ENCODE measurements around the gene IGF2BP2. TPM values are rescaled to one million over a fixed set of nuclear protein-coding genes. Genes with fewer than 3 reads are reported as not detected.
A peak's percentile ranks its signal among the peaks of the same experiment; 100 is the strongest.
"Not testable (repeated sequence)": the region's sequence is repeated elsewhere in the genome, so short reads cannot be mapped to it uniquely, and the experiment has no call there.

Gene IGF2BP2
- total RNA-seq, 1 donor from 2014 or later, result 65.1 TPM

GRCh38 chr3:185661772-185662171 is 163.1 kb downstream of the IGF2BP2 start:
- DNase-seq (ENCODE audit: low read depth), result no peak

GRCh38 chr3:185661296-185661695 is 163.5 kb downstream of the IGF2BP2 start:
- DNase-seq (ENCODE audit: low read depth), result not testable (repeated sequence)

- DNase-seq (ENCODE audit: low read depth), result peak; percentile 74
Observed at GRCh38 chr3:185659942-185660921, 164.6 kb downstream of the IGF2BP2 start.

DNA sequence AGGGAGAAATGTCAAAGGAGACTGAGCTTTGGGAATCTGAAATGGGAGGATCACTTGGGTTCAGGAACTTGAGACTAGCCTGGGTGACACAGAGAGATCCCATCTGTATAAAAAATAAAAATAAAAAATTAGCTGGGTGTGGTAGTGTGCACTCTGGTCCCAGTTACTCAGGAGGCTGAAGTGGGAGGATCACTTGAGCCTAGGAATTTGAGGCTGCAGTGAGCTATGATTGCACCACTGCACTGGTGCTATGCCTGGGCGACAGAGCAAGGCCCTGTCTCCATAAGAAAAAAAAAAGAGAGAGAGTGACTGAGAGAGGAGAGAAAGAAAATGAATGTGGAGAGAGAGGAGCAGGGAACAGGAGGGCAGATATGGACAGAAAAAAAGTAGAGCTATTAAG is 165.9 kb downstream of the IGF2BP2 start:
- DNase-seq (ENCODE audit: low read depth), result no peak

DNA sequence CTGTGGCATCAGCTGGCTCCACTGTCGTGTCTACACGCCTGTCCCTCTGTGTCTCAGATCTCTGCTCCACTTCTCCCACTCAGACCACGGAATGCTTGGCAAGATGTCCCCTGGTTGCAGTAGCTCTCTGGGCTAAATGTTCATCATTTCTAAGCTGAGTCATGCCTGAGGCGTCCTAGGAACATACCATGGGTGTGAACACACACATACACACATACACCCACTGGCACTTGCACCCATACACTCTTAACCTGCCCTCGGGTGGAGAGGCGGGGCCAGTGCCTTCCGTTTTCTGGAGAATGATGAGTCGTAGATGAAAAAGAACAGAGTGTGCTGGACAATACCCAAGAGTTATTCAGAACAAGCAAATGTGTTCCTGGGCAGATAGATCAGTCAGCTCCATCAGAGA is 166.3 kb downstream of the IGF2BP2 start:
- DNase-seq (ENCODE audit: low read depth), result peak; percentile 97

GRCh38 chr3:185657691-185658503 is 166.9 kb downstream of the IGF2BP2 start:
- DNase-seq (ENCODE audit: low read depth), result no peak

DNA sequence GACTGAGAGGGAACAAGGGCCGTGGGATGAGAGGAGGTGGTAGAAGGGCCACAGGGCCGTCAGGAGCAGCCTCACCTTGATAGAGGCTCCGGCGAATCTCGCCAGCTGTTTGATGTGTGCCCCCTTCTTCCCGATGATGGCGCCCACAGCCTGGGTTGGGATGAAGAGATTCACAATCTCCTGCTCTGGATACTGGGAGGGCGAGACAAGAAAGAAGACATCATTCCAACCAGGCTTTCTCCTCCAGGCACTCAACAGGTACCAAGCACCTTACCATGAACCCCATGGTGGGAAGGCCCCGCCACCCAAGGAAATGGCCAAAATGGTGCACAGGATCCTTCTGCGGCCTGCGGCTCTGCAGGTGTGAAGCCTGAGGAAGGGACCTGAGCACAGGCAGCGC is 167.6 kb downstream of the IGF2BP2 start:
- no peak for DNase-seq (ENCODE audit: low read depth)

GRCh38 chr3:185656321-185656840 is 168.5 kb downstream of the IGF2BP2 start:
- DNase-seq (ENCODE audit: low read depth), result peak; percentile 95

DNA sequence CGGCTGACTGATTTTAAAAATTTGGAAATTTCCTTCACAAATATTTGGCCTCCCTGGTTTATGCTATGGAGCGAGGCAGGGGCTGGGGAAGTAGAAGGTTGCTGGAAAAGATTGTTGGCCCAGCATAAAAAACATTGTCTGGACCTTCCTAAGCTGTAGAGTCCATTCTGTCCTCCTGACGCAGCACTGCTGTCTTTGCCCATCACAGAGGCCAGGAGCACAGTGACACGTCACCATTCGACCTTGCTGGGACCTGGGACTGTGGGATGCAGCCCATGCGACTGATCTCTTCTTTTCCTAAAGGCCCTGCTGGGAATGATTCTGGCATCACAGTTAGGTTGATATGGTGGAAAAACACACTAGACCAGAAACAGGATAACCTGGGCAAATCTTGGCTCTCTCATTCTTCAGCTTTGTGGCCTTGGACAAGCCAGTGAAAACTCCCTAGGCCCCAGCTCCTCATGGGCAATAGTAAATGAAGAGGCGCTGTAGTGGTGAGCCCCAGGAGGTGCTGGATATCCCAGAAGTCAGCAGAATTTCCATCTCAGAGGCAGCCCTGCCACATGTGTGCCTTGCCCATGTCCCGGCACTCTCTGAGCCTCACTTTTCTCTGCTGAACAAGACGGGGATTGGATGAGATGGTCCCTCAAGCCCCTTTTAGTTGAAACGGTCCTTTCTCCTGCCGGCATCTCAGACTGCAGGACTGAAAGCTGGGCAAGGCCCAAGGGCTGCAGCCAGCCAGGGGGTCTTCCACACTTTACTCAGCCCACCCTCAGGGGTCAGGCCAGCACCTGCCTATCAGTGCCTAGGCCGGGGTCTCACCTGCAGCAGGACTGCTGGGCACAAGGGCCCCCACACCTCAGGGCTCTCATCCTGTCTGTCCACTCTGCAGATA is 169.2 kb downstream of the IGF2BP2 start:
- DNase-seq (ENCODE audit: low read depth), result no peak

DNA sequence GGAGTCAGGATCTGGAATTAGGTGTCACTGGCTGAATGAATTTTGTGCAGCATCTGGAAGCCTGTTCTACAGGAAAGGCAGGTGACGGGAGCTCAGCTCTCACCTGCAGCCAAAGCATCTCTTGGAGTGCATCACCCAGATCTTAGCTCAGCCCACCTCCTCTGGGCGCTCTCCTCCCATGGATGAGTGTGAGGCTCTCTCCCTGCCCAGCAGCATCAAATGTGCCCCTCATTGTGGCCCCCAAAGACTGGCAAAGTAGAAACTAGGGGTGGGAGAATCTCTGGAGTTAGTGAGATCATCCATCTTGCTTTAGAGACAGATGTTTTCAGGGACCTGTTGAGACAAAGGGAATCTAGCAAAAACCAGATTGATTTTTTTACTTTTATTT is 170.1 kb downstream of the IGF2BP2 start:
- DNase-seq (ENCODE audit: low read depth), result no peak

DNA sequence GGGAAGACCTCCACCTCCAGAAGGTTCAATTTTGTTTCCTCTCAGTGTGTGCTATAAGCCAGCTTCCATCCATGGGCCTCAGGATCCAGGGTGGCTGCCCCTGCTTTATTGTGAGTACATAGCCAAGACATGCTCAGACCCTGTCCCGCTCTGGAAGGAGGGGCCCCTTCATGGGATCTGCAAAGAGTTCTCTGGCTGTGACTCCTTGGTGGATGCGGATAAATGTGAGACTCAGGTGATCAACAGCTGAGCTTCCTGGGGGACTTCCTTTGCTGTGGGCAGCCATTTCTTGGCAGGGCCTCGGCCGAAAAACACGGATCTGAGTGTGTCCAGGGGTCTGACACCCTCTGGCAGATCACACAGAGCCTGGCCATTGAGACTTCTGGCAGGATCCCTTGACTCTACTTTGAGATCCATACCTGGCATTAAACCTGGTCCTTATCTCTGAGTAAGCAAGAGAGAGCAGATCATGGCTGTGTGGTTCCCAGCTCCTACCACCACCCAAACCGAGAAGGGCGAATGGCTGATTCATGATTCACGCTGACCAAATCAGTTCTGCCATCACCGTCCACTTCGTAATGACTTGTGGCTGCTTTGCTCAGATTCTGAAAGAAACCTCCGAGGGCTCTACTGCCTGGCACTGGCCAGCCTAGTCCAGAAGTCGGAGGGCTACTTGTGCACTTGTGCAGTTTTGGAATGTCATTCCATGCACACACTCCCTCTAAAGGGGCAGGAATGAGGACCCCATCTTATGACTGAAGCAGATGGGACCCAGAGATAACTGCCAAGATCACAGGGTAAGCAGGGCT is 170.7 kb downstream of the IGF2BP2 start:
- DNase-seq (ENCODE audit: low read depth), result no peak

DNA sequence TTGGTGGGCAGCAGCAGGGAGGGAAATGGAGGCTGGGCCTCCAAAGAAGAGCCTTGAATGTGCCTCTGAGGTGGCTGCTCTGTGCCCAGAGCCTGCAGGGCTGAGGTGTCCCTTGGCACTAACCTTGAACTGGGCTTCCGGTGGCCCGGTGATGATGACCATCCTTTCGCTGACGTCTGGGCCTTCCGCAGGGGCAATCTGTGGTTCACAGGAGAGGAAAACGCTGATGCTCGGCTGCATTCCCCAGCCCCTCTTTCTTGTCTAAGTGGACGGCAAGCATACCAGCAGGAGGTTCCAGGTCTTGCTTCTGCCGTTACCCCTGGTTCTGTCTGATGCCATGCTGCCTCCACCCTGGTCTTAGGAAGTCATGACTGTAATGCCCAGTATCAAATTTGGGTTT is 172.9 kb downstream of the IGF2BP2 start:
- no peak for DNase-seq (ENCODE audit: low read depth)

DNA sequence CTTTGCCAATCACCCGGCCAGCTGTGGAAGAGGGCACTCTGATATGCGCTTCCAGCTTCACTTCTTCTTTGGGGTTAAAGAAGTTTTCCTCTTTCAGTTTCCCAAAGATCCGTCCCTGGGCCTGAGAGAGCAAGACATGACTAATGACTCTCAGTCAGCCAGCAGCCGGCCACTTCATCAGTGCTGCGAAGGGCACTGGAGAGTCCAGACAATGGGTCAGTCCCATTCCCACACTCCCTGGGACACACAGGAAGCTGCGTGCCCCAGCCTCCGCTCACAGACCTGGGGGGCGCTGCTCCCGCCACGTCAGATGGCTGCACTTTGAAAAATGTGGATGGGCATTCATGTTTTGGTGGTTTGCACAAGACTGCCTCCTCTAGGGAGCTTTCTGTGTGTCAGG is 175.4 kb downstream of the IGF2BP2 start:
- DNase-seq (ENCODE audit: low read depth), result no peak

- DNase-seq (ENCODE audit: low read depth), result no peak
Observed at GRCh38 chr3:185648396-185648795, 176.4 kb downstream of the IGF2BP2 start.

DNA sequence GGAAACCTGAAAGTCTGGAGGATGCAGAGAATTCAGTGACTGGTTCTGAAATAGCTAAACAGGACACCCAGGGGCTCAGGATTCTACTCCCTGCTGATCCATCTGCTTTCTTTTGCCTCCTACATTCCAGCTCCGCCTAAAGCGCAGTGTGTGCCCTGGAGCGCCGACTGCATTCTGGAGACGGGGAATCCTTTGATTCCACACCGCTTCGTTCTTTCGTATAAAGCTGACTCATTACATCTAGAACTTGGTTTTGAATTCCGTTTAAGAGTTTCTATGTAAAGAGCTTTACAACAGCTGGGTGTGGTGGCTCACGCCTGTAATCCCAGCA is 177.0 kb downstream of the IGF2BP2 start:
- DNase-seq (ENCODE audit: low read depth), result no peak

- no peak for DNase-seq (ENCODE audit: low read depth)
Observed at GRCh38 chr3:185647134-185647879, 177.5 kb downstream of the IGF2BP2 start.

DNA sequence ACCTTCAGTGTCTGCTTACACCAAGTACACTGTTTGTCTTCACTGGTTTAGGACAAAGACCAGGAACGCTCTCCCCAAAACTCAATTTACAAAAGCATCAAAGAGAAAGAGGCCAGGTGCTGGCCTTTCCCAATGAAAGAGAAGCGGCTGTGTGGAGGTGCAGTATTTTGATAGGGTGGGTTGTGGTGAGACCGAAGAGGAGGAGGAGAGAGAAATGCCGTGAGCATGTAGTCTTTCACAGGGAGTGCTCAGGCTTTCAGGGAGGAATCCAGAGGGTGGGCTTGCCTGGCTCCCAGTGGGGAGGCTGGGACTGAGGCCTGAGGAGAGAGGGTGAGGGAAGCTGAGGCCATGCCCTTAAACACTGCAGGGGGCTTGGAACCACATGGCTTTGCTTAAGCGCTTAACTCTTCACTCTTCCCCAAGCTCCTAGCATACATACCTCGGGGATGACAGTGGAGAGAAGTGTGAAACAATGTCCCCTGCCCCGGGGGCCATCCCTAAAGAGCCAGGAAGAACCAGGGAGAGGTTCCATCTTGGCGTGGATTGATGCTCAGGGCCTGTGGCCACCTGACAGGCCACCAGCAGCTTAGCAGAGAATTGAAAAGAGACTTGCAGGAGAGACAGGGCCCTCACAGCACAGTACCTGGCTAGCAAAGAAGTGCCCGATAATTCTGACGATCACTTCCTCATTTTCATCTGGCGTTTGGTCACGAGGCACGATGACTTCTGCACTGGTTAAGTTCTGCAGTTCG is 178.3 kb downstream of the IGF2BP2 start:
- DNase-seq (ENCODE audit: low read depth), result no peak

DNA sequence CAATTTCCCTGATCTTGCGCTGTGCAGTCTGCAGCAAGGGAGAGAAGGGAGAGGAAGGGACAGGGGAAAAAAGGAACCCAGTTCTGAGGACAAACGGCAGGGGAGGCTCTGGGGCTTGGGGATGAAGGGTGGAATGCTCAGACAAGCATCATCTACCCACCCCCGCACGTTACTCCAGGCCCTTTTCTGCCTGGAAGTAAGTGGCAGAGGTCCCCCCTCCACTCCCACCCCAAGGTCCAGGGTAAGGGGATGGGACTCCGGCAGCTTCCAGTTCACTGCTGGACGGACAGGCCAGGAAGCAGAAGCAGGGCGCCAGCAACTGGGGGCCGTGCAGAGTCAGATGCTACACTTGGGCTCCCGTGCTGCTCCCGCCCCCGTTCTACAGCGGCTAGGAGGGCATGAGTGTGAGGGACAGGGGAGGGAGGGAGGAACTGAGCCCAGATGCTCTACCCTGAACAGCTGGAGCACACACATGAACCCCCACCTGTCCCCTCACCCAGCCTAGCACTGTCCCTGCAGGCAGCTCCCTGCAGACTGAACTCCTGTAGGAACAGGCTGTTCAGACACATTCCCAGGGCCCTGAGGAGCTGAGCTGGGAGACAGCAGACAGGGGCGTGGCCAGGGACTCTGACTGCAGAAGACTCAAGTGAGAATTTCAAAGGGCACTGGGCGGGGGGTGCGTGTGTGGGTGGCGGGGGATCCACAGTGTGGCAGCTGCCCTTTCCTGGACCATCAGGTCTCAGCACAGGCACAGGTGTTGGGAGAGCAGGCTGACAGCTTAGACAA is 179.1 kb downstream of the IGF2BP2 start:
- no peak for DNase-seq (ENCODE audit: low read depth)
